Smooth muscle cell (in vitro differentiated cells): Measurements from ENCODE around the gene CPAMD8. TPM values are rescaled to one million over a fixed set of nuclear protein-coding genes. Genes with fewer than 3 reads are reported as not detected.

Experiments
- DNase-seq: peaks from one replicate; lab custom pipeline; 2025; ENCODE audit not compliant: unreplicated experiment; lab: John Stamatoyannopoulos, UW
- H2AFZ ChIP-seq: fragments of 200-600 bp; sonication (generic); 2 replicates; pipeline ENCODE4 v1.6.0; 2016; ENCODE audit warnings: antibody characterized with exemption, low read depth, mild to moderate bottlenecking
- H3F3A ChIP-seq: fragments of 200-600 bp; sonication (generic); 2 replicates; pipeline ENCODE4 v1.6.0; 2017; ENCODE audit warnings: antibody characterized with exemption, low read depth
- H3K27ac ChIP-seq: fragments of 200-600 bp; sonication (generic); 2 replicates; pipeline ENCODE4 v1.5.1; 2016; ENCODE audit warnings: low read depth, mild to moderate bottlenecking
- H3K27me3 ChIP-seq: fragments of 200-600 bp; sonication (generic); 2 replicates; pipeline ENCODE4 v1.6.1; 2016; ENCODE audit warnings: low read depth, mild to moderate bottlenecking
- H3K36me3 ChIP-seq: fragments of 200-600 bp; sonication (generic); 2 replicates; pipeline ENCODE4 v1.5.1; 2016; ENCODE audit warnings: low read depth
- H3K4me1 ChIP-seq: fragments of 200-600 bp; sonication (generic); 2 replicates; pipeline ENCODE4 v1.5.1; 2016; ENCODE audit warnings: low read depth
- H3K4me2 ChIP-seq: fragments of 200-600 bp; sonication (generic); 2 replicates; pipeline ENCODE4 v1.6.0; 2016; ENCODE audit warnings: mild to moderate bottlenecking
- H3K4me3 ChIP-seq: fragments of 200-600 bp; sonication (generic); 2 replicates; pipeline ENCODE4 v1.5.1; 2016; ENCODE audit warnings: mild to moderate bottlenecking
- H3K79me2 ChIP-seq: fragments of 200-600 bp; sonication (generic); 2 replicates; pipeline ENCODE4 v1.6.0; 2016; ENCODE audit warnings: low read depth, mild to moderate bottlenecking
- H3K9ac ChIP-seq: fragments of 200-600 bp; sonication (generic); 2 replicates; pipeline ENCODE4 v1.6.0; 2016; ENCODE audit warnings: low read depth
- H3K9me3 ChIP-seq: fragments of 200-600 bp; sonication (generic); replicated peaks from 2 replicates; pipeline ENCODE4 v1.5.1; 2016; ENCODE audit warnings: low read depth
- H4K20me1 ChIP-seq: fragments of 200-600 bp; sonication (generic); 2 replicates; pipeline ENCODE4 v1.6.0; 2016; ENCODE audit warnings: low read depth
- WGBS: methylation state at CpG from one replicate; pipeline ENCODE4 v1.1.7; 2016; ENCODE audit warnings: low lambda C conversion rate; 5-methylcytosine and 5-hydroxymethylcytosine counted together
- polyA plus RNA-seq: library from polyadenylated mRNA; unstranded; fragments of >200 nt; fragmentation: Nextera tagmentation; extraction: Ambion mirVana; gene quantifications from 2 replicates; pipeline ENCODE4 v1.2.1, GENCODE V29; 2016
- total RNA-seq: library from RNA; depleted of rRNA; stranded (reverse); fragments of >200 nt; gene quantifications from 2 replicates; pipeline ENCODE4 v1.2.3, GENCODE V29; 2014
- TF ChIP-seq, protein P1 (sequence below): fragments of 200-600 bp; sonication (generic); IDR thresholded peaks from 2 replicates; pipeline ENCODE4 v1.5.1; 2017; ENCODE audit warnings: borderline replicate concordance, mild to moderate bottlenecking, antibody characterized with exemption; ENCODE audit not compliant: insufficient read depth, poor library complexity, severe bottlenecking

The CPAMD8 gene
- total and polyA plus RNA-seq, 2 experiments from 2014 or later, result 0.81 to 9.4 TPM

DNA sequence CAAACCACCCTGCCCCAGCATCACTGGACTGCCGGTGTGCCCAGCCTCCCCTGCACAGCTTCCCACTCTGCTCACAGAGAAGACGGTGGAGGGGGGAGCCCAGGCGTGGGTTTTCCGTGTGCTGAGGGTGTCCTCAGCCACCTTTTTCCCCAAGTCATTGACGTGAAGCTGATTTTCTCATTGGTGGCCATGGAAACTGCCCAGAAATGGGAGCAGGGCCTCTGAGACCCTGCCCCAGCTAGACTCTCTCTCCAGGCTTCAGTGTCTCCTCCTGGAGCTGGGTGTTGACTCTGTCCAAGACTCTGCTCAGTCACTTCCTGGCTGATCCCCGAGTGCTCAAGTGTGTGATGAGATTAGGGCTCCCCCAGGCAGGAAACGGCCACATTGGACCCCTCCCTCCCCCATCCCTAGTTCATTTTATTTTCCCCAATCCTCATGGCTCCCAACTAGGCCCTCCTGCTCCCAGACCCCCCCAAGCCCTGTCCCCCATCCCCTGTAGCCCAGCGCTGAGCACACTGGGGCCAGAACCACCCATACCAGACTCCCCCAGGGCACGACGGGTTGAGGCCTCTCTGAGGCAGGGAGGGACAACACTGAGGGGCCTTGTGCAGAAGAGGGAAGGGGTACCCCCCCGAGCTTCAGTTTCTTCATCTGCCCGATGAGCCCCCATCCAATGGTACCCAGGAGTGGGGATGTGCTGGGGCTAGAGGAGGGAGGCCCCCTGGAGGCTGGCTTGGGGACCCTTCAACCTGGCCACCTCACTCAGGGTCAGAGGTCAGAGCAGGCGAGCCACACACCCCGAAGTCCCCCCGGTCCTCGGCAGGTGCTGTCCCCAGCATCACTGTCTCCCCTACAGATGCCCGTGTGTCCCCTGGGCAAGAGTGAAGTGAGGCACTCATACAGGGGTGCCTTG is 139.0 kb downstream of the CPAMD8 start:
- H2AFZ ChIP-seq, result no peak overlapping the region
- H3K9me3 ChIP-seq, result peaks cover 3% of the 10 kb centered on the region
- no peak overlapping the region for H3K4me3 ChIP-seq
- no peaks in the 10 kb centered on the region for H3K79me2 ChIP-seq
- H3K4me1 ChIP-seq, result no peaks in the 10 kb centered on the region
- no peak for DNase-seq
- peak overlapping the region; percentile 67 for H3K27ac ChIP-seq
- H3K4me2 ChIP-seq, result no peak overlapping the region
- H3F3A ChIP-seq, result no peaks in the 10 kb centered on the region
- TF ChIP-seq, protein P1, sequence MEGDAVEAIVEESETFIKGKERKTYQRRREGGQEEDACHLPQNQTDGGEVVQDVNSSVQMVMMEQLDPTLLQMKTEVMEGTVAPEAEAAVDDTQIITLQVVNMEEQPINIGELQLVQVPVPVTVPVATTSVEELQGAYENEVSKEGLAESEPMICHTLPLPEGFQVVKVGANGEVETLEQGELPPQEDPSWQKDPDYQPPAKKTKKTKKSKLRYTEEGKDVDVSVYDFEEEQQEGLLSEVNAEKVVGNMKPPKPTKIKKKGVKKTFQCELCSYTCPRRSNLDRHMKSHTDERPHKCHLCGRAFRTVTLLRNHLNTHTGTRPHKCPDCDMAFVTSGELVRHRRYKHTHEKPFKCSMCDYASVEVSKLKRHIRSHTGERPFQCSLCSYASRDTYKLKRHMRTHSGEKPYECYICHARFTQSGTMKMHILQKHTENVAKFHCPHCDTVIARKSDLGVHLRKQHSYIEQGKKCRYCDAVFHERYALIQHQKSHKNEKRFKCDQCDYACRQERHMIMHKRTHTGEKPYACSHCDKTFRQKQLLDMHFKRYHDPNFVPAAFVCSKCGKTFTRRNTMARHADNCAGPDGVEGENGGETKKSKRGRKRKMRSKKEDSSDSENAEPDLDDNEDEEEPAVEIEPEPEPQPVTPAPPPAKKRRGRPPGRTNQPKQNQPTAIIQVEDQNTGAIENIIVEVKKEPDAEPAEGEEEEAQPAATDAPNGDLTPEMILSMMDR, result no peak
- H3K9ac ChIP-seq, result peak overlapping the region; percentile 34
- no peaks in the 10 kb centered on the region for H4K20me1 ChIP-seq
- no peaks in the 10 kb centered on the region for H3K36me3 ChIP-seq
- no peaks in the 10 kb centered on the region for H3K27me3 ChIP-seq
- 80% methylated on average over 17 of the region's 17 CpGs for WGBS

DNA sequence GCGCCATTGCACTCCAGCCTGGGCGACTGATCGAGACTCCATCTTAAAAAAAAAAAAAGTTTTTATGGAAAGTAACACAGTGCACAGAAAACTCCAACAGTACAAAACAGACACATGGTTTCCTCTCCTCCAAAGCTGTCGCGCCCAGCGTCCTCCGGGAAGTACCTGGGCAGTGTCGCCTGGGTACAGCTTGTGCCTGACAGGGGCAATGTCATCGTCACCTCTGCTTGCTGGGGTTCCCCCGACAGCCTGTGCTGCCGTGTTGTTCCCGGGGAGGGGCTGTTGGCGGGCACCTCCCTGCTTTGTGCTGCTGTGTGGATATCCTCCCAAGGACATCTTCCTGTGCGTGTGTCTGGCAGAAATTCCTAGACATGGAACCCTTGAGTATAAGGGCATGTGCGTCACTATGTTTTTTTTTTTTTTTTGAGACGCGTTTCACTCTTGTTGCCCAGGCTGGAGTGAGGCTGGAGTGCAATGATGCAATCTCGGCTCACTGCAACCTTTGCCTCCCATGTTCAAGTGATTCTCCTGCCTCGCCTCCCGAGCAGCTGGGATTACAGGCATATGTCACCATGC is 140.2 kb downstream of the CPAMD8 start:
- Histone ChIP-seq H2AFZ (no peak overlapping the region), H3K4me2 (no peak overlapping the region), H3K27ac (peak overlapping the region; percentile 65), H3K9me3 (peaks cover 3% of the 10 kb centered on the region), H3K4me3 (no peak overlapping the region), H3K9ac (no peak overlapping the region), H4K20me1 (no peaks in the 10 kb centered on the region), H3K79me2 (no peaks in the 10 kb centered on the region), H3F3A (no peaks in the 10 kb centered on the region), H3K36me3 (no peaks in the 10 kb centered on the region), H3K4me1 (no peaks in the 10 kb centered on the region), H3K27me3 (no peaks in the 10 kb centered on the region)
- no peak for DNase-seq
- TF ChIP-seq, protein P1, result no peak
- 73% methylated on average over 20 of the region's 20 CpGs for WGBS

DNA sequence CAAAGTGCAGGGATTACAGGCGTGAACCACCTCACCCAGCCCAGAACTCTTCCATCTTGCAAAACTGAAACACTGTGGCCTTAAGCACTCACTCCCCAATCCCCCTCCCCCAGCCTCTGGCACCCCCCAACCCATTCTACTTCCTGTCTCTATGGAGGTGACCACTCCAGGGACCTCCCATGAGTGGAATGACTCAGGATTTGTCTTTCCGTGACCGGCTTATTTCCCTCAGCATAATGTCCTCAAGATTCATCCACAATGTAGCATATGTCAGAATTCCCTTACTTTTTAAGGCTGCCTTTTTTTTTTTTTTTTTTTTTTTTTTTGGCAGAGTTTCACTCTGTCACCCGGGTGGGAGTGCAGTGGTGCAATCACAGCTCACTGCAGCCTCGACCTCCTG is 141.4 kb downstream of the CPAMD8 start:
- H3K27ac ChIP-seq, result no peak overlapping the region
- TF ChIP-seq, protein P1, result no peak
- WGBS, result 78% methylated on average over 5 of the region's 5 CpGs

More for the DNA sequence above, 141.4 kb downstream of the CPAMD8 start:
- H3K79me2 ChIP-seq, result no peaks in the 10 kb centered on the region
- H3K4me2 ChIP-seq, result no peak overlapping the region
- DNase-seq, result no peak
- no peak overlapping the region for H2AFZ ChIP-seq
- no peaks in the 10 kb centered on the region for H4K20me1 ChIP-seq
- H3F3A ChIP-seq, result no peaks in the 10 kb centered on the region
- no peaks in the 10 kb centered on the region for H3K36me3 ChIP-seq
- no peaks in the 10 kb centered on the region for H3K27me3 ChIP-seq
- no peak overlapping the region for H3K4me3 ChIP-seq
- no peaks in the 10 kb centered on the region for H3K4me1 ChIP-seq
- H3K9me3 ChIP-seq, result peaks cover 3% of the 10 kb centered on the region
- H3K9ac ChIP-seq, result no peak overlapping the region
